NAMALWA (cell line): Measurements from ENCODE around the gene TTLL7.
"Not testable (repeated sequence)": the region's sequence is repeated elsewhere in the genome, so short reads cannot be mapped to it uniquely, and the experiment has no call there.

Experiments used
- DNase-seq: peaks from one replicate; pipeline ENCODE4 v3.0.0-alpha.2; 2015; ENCODE audit warnings: low spot score

TTLL7 gene

GRCh38 chr1:83931658-83932253 lies 67.2 kb downstream of the TTLL7 start:
- DNase-seq = peak; percentile 78

DNA sequence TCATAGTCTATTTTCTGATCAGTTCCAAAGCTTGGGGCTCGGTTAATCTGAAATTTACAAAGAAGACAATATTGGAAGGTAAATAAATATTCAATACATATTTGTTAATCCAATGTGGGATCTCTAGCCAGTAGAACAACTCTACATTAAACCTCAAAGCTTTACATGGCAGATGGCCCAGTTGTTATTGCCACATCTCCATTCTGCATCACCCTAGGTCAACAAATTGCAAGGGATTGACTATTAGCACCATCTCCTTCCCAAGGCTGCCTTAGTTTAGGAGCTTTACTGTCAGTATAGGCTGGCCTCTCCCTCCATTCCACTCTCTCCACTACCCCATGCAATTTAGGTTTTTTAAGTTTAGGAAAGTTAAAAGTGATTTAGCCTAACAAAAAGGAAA lies 69.7 kb downstream of the TTLL7 start:
- DNase-seq = no peak

DNA sequence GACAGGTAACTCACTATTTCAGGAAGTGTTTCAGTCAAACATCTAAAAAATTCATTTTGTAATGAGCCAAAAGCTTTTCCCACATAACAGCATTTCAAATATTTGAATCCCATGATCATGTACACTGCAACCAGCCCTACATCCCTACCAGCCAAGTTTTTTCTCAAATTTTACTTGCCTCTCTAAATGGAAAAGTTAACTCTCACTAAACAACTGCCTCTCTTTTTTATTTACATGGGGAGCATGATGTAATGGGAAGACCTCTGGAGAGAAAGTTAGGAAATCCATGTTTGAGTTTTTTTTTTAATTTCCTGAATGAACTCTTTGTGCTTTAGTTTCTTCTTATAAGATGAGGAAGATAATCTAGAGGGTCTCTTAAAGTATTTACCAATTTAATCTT lies 70.5 kb downstream of the TTLL7 start:
- no peak for DNase-seq

- DNase-seq = no peak
Measured at GRCh38 chr1:83927701-83928100, 71.2 kb downstream of the TTLL7 start.

DNA sequence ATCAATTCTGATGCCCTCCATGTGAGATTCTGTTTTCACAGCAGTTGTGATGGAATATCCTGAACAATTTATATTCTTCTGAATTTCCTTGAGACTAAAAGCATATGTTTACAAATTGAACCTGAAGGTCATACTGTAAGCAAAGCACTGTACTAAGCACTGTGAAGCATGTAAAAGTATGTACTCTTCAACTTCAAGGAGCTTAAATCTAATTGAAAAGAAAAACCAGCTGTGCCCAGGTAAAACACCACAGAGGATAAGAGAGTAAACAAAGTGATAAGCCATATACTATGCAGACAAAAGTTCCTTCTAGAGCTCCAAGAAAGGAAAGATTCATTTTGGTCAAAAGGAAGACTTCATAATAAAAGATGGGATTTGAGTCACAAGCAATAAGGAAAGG lies 71.9 kb downstream of the TTLL7 start:
- no peak for DNase-seq

- DNase-seq = no peak
Measured at GRCh38 chr1:83923553-83923952, 75.4 kb downstream of the TTLL7 start.

GRCh38 chr1:83922431-83922830 lies 76.5 kb downstream of the TTLL7 start:
- no peak for DNase-seq

- DNase-seq = no peak
Measured at GRCh38 chr1:83920320-83920719, 78.6 kb downstream of the TTLL7 start.

DNA sequence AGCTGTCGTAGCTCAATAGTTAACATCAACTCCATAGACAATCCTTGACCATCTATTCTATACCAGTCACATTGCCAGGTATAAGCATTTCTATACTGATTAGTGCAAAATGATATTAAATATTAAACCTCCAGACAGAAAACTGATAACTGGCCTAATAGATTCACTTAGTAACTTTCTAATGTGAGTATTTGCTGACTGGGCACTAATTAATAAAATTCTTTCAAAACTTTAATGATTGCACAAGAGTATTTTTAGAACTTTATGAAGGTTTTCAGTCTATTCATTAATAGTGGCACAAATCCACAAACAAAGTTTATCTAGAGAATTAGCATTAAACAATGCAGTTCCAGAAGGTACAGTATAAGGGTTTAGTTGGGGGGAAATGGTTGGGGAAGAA lies 79.1 kb downstream of the TTLL7 start:
- DNase-seq = no peak

GRCh38 chr1:83918688-83919285 lies 80.1 kb downstream of the TTLL7 start:
- no peak for DNase-seq

- no peak for DNase-seq
Measured at GRCh38 chr1:83917959-83918358, 81.0 kb downstream of the TTLL7 start.

DNA sequence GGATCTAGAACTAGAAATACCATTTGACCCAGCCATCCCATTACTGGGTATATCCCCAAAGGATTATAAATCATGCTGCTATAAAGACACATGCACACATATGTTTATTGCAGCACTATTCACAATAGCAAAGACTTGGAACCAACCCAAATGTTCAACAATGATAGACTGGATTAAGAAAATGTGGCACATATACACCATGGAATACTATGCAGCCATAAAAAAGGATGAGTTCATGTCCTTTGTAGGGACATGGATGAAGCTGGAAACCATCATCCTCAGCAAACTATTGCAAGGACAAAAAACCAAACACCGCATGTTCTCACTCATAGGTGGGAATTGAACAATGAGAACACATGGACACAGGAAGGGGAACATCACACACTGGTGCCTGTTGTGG lies 82.8 kb downstream of the TTLL7 start:
- DNase-seq = not testable (repeated sequence)

- DNase-seq = no peak
Measured at GRCh38 chr1:83912876-83913275, 86.1 kb downstream of the TTLL7 start.

- DNase-seq = no peak
Measured at GRCh38 chr1:83910461-83910860, 88.5 kb downstream of the TTLL7 start.

DNA sequence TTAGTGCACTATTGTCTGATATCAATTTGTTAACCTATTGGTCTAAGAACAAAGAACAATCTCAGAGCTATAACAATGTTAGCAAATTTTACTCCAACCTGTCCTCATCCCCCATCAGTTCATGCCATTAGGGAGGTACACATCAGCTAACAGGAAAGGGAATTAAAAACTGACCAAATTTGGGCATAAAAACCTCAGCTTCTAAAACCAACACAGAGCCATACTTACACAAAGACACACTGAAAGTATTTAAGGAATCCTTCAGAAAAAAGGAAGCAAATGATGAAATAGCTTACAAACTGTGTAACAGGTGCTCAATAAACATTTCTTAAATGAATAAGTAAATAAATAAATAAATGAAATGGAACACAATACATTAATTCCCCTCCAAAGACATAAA lies 89.2 kb downstream of the TTLL7 start:
- no peak for DNase-seq

DNA sequence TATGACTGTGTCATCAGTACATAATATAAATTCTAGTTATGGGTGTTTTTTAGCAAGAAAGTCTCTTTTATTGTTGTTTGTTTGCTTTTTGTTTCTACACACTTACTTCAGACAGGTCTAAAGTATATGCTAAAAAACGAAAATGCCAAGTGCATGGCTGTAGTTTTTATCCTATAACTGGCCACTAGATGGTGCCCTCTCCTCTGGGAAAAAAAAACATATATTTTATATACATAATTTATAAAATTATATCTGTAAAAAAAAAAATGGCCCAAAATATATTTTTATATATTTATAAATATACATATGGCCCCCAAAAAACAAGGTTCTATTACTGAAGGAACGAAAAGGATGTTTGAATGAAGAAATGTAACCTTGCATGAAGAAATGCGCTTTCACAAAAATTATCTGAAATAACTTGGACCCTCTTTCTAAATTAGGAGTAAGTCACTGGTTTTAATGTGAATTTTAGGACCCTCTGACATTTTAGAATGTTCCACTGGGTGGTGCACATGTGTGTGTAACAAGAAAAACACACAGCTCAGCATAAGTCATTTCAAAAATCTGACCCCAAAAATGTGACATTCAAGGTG lies 93.5 kb downstream of the TTLL7 start:
- peak; percentile 50 for DNase-seq

- DNase-seq = no peak
Measured at GRCh38 chr1:83901547-83902155, 97.3 kb downstream of the TTLL7 start.

DNA sequence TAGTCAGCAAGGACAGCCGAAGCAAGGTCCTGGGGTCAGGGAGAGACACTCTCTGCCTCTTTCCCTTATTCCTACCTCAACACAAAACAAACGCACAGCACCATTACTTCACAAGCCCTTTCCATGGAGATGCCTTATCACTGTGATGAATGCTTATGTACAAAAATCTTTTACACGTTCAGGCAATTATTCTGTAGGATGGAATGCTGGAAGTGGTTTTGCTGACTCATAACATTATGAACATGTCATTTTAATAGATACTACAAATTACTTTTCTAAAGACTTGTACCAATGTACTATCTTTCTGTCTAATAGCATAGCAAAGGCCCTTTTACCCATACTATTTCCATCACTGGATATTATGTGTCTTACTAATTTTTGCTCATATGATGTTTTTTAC lies 98.4 kb downstream of the TTLL7 start:
- DNase-seq = no peak

- no peak for DNase-seq
Measured at GRCh38 chr1:83897516-83897915, 101.4 kb downstream of the TTLL7 start.

GRCh38 chr1:83896299-83896698 lies 102.6 kb downstream of the TTLL7 start:
- no peak for DNase-seq

DNA sequence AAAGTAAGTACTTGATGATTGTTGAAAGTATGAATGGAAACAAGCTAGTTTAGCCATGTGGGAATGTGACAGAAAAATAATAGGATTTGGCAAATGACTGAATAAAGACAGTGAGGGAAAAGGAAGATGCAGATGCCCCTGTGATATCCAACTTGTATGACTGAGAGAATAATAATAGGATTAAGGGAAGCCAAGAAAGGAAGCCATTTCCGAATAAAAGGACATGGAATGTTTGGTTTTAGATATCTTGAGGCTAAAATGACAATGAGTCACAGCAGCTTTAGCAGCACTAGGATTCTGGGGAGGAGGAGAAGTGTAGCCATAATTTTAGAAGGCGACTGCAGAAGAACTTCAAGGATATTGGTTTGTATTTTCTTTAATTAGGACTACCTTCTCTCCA lies 109.2 kb downstream of the TTLL7 start:
- no peak for DNase-seq

- no peak for DNase-seq
Measured at GRCh38 chr1:83887483-83887882, 111.4 kb downstream of the TTLL7 start.

DNA sequence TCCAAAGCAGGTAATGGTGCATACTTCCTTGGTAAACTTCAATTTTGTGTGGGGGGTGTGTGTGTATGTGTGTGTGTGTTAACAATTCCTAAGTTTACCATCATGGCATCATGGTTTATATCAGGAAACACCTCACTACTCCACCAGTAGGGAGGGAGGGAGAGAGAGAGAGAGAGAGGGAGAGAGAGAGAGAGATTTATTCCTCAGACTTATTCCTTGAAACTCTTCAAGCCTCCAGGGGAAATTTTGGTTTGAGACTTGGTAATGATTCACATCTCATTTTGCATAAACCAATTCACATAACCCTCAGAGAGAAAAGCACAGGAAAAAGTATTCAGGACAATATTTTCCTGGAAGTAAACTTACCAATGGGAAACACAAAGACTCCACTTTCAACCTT lies 115.0 kb downstream of the TTLL7 start:
- no peak for DNase-seq

DNA sequence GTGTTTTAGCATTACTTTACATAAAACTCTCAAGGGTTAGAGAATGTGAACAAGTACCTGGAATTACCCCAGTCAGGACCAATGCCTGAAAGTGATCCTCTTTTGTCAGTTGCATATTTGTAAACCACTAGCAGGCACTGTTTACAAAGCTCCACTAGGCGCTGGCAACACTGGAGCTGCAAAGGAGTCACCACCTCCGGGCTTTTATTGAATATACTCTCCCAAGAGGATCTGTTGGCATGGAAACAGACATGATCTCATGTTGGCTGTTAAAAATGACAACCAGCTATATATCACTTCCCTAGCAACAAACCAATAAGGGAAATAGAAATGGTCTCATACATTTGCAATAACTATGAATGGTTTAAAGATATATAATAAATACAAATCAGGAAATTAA lies 116.0 kb downstream of the TTLL7 start:
- DNase-seq = peak; percentile 66
